OCI-M2 (cell line): Measurements from ENCODE around the gene TFAP2E.

ENCODE experiments used
- DNase-seq: peaks from one replicate; lab custom pipeline; 2025; ENCODE audit not compliant: unreplicated experiment; lab: John Stamatoyannopoulos, UW

The TFAP2E gene

GRCh38 chr1:35641233-35641866 lies 68.2 kb downstream of the TFAP2E start, which contains the start of gene PSMB2:
Gene PSMB2, minus strand, starts transcription at chr1:35641526. Its CDS starts 94 bp downstream, at chr1:35641432.
- DNase-seq = peak; percentile 88

DNA sequence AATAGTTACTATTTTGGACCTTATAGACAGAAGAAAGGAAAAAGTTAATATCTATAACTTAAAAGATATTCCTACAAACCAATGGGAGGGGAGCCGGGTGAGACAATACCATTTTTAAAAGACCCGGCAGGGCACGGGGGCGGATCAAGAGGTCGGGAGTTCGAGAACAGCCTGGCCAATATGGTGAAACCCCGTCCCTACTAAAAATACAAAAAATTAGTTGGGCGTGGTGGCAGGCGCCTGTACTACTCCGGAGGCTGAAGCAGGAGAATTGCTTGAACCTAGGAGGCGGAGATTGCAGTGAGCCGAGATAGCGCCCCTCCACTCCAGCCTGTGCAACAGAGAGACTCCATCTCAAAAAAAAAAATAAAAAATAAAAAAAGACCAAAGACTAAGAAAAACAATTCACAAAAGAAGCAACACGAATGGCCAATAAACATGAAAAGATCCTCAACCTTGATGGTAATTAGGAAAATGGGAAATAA lies 69.4 kb downstream of the TFAP2E start:
- no peak for DNase-seq

GRCh38 chr1:35644204-35644603 lies 71.1 kb downstream of the TFAP2E start:
- DNase-seq = no peak
